Activated CD4-positive, alpha-beta memory T cell treated with anti-CD3 and anti-CD28 coated beads for 36 hours (primary cell): ENCODE results near the gene PSIP1. TPM values are rescaled to one million over a fixed set of nuclear protein-coding genes. Genes with fewer than 3 reads are reported as not detected.
"Not testable (repeated sequence)": the region's sequence is repeated elsewhere in the genome, so short reads cannot be mapped to it uniquely, and the experiment has no call there.

Experiments used
- CTCF ChIA-PET: fragments of 350-600 bp; sonication (Branson Sonifier 250); formaldehyde crosslinking; loops from one replicate; lab custom pipeline; 2021; ENCODE audit warnings: antibody characterized with exemption, inconsistent platforms; lab: Charles Lee
- POLR2A ChIA-PET: fragments of 350-600 bp; sonication (Branson Sonifier 250); formaldehyde crosslinking; loops from one replicate; lab custom pipeline; 2021; ENCODE audit warnings: antibody characterized with exemption; lab: Charles Lee
- DNase-seq: peaks from one replicate; pipeline ENCODE4 v3.0.0-alpha.2; 2020
- H3K27ac Mint-ChIP-seq: one replicate; pipeline ENCODE4 v1.8.0; 2021; ENCODE audit warnings: mixed read lengths
- H3K27me3 Mint-ChIP-seq: one replicate; pipeline ENCODE4 v1.8.0; 2021; ENCODE audit warnings: mixed read lengths
- H3K36me3 Mint-ChIP-seq: one replicate; pipeline ENCODE4 v1.8.0; 2021; ENCODE audit warnings: mixed read lengths
- H3K4me1 Mint-ChIP-seq: one replicate; pipeline ENCODE4 v1.8.0; 2021; ENCODE audit warnings: low read depth, mixed read lengths
- H3K4me3 Mint-ChIP-seq: one replicate; pipeline ENCODE4 v1.8.0; 2021; ENCODE audit warnings: mild to moderate bottlenecking, mixed read lengths
- H3K9me3 Mint-ChIP-seq: one replicate; pipeline ENCODE4 v1.8.0; 2021; ENCODE audit warnings: mixed read lengths
- intact Hi-C: fragments of 100-400 bp; cut with micrococcal nuclease; formaldehyde crosslinking; loops from one replicate; pipeline ENCODE4 v1.15.1; 2023
- total RNA-seq, 2 experiments: library from RNA; stranded (reverse); gene quantifications; one replicate each; pipeline ENCODE4 v1.2.3, GENCODE V29; 2021

PSIP1 gene
- total RNA-seq, 2 experiments from 2014 or later: 132 to 134 TPM

GRCh38 chr9:15469406-15469805, 41.4 kb downstream of the PSIP1 start:
- H3K4me3 Mint-ChIP-seq: no peak overlapping the region
- H3K27ac Mint-ChIP-seq: no peak overlapping the region
- POLR2A ChIA-PET: no interaction called here
- no peak for DNase-seq
- intact Hi-C loops: no loop called here
- H3K4me1 Mint-ChIP-seq: peaks cover 17% of the 10 kb centered on the region
- CTCF ChIA-PET: interaction anchor here (0.8 to 1.2 kb wide), 3 partner anchors 14 to 64 kb away, joined by 3 to 5 read pairs (median 5); no protein-coding TSS in a partner anchor
- H3K36me3 Mint-ChIP-seq: peaks cover 39% of the 10 kb centered on the region
- H3K9me3 Mint-ChIP-seq: no peaks in the 10 kb centered on the region
- H3K27me3 Mint-ChIP-seq: no peaks in the 10 kb centered on the region

- Mint-ChIP-seq H3K9me3 (no peaks in the 10 kb centered on the region), H3K4me1 (peaks cover 12% of the 10 kb centered on the region), H3K4me3 (no peak overlapping the region), H3K36me3 (peaks cover 38% of the 10 kb centered on the region), H3K27ac (no peak overlapping the region), H3K27me3 (no peaks in the 10 kb centered on the region)
- intact Hi-C loops: no loop called here
- CTCF ChIA-PET: interaction anchor here (1.3 kb wide), 1 partner anchor 65 kb away, joined by 4 read pairs; no protein-coding TSS in a partner anchor
- POLR2A ChIA-PET: no interaction called here
- DNase-seq: no peak
Observed at GRCh38 chr9:15468145-15468544, 42.6 kb downstream of the PSIP1 start.

- Mint-ChIP-seq H3K27ac (peak overlapping the region; percentile 9), H3K9me3 (no peaks in the 10 kb centered on the region), H3K4me3 (no peak overlapping the region), H3K36me3 (peaks cover 27% of the 10 kb centered on the region), H3K27me3 (no peaks in the 10 kb centered on the region), H3K4me1 (peaks cover 2% of the 10 kb centered on the region)
- ChIA-PET CTCF (no interaction called here), POLR2A (no interaction called here)
- DNase-seq: no peak
- intact Hi-C loops: no loop called here
Observed at GRCh38 chr9:15461601-15462000, 49.2 kb downstream of the PSIP1 start.

GRCh38 chr9:15461056-15461455, 49.7 kb downstream of the PSIP1 start:
- no peaks in the 10 kb centered on the region for H3K9me3 Mint-ChIP-seq
- CTCF ChIA-PET: no interaction called here

GRCh38 chr9:15453956-15454355, 56.8 kb downstream of the PSIP1 start:
- no peak for DNase-seq
- Mint-ChIP-seq H3K36me3 (peaks cover 11% of the 10 kb centered on the region), H3K27ac (no peak overlapping the region), H3K9me3 (no peaks in the 10 kb centered on the region), H3K27me3 (no peaks in the 10 kb centered on the region), H3K4me1 (no peaks in the 10 kb centered on the region), H3K4me3 (no peak overlapping the region)
- POLR2A ChIA-PET: no interaction called here
- intact Hi-C loops: no loop called here
- CTCF ChIA-PET: interaction anchor here (1.2 kb wide), 1 partner anchor 153 kb away, joined by 3 read pairs; no protein-coding TSS in a partner anchor

More at GRCh38 chr9:15461056-15461455, 49.7 kb downstream of the PSIP1 start:
- intact Hi-C loops: no loop called here
- POLR2A ChIA-PET: no interaction called here
- Mint-ChIP-seq H3K27ac (no peak overlapping the region), H3K4me3 (no peak overlapping the region), H3K36me3 (peaks cover 22% of the 10 kb centered on the region), H3K4me1 (no peaks in the 10 kb centered on the region), H3K27me3 (no peaks in the 10 kb centered on the region)
- DNase-seq: no peak

- H3K4me3 Mint-ChIP-seq: no peak overlapping the region
- H3K36me3 Mint-ChIP-seq: peaks cover 45% of the 10 kb centered on the region
- ChIA-PET CTCF (interaction anchor here (0.6 to 1.5 kb wide), 5 partner anchors 11 to 340 kb away, joined by 3 to 4 read pairs (median 3); no protein-coding TSS in a partner anchor), POLR2A (no interaction called here)
- no peak for DNase-seq
- H3K9me3 Mint-ChIP-seq: no peaks in the 10 kb centered on the region
- no peak overlapping the region for H3K27ac Mint-ChIP-seq
- peaks cover 5% of the 10 kb centered on the region for H3K4me1 Mint-ChIP-seq
- no peaks in the 10 kb centered on the region for H3K27me3 Mint-ChIP-seq
- intact Hi-C loops: no loop called here
Observed at GRCh38 chr9:15444141-15444540, 66.6 kb downstream of the PSIP1 start.

GRCh38 chr9:15442264-15442663, 68.5 kb downstream of the PSIP1 start:
- H3K4me3 Mint-ChIP-seq, H3K27me3 Mint-ChIP-seq, H3K9me3 Mint-ChIP-seq, intact Hi-C loops, CTCF ChIA-PET, DNase-seq, POLR2A ChIA-PET, H3K27ac Mint-ChIP-seq: not testable (repeated sequence)
- H3K36me3 Mint-ChIP-seq: peaks cover 45% of the 10 kb centered on the region
- H3K4me1 Mint-ChIP-seq: peaks cover 23% of the 10 kb centered on the region

GRCh38 chr9:15441841-15442240, 68.9 kb downstream of the PSIP1 start:
- CTCF ChIA-PET, DNase-seq, H3K27me3 Mint-ChIP-seq, H3K27ac Mint-ChIP-seq, H3K9me3 Mint-ChIP-seq, POLR2A ChIA-PET, H3K4me3 Mint-ChIP-seq, intact Hi-C loops: not testable (repeated sequence)
- peaks cover 44% of the 10 kb centered on the region for H3K36me3 Mint-ChIP-seq
- H3K4me1 Mint-ChIP-seq: peaks cover 23% of the 10 kb centered on the region

GRCh38 chr9:15438891-15439290, 71.9 kb downstream of the PSIP1 start:
- Mint-ChIP-seq H3K27ac (no peak overlapping the region), H3K9me3 (no peaks in the 10 kb centered on the region), H3K36me3 (peaks cover 54% of the 10 kb centered on the region), H3K4me3 (no peak overlapping the region), H3K4me1 (peaks cover 32% of the 10 kb centered on the region), H3K27me3 (no peaks in the 10 kb centered on the region)
- CTCF ChIA-PET: no interaction called here
- no peak for DNase-seq
- intact Hi-C loops: no loop called here
- POLR2A ChIA-PET: no interaction called here

- ChIA-PET CTCF (interaction anchor here (1.2 kb wide), 1 partner anchor 10 kb away, joined by 4 read pairs; no protein-coding TSS in a partner anchor), POLR2A (interaction anchor here (1.6 kb wide), 1 partner anchor 10 kb away, joined by 8 read pairs; no protein-coding TSS in a partner anchor)
- Mint-ChIP-seq H3K4me1 (peaks cover 50% of the 10 kb centered on the region), H3K9me3 (no peaks in the 10 kb centered on the region), H3K27me3 (no peaks in the 10 kb centered on the region), H3K36me3 (peaks cover 41% of the 10 kb centered on the region), H3K27ac (no peak overlapping the region), H3K4me3 (no peak overlapping the region)
- intact Hi-C loops: no loop called here
- no peak for DNase-seq
Observed at GRCh38 chr9:15433661-15434060, 77.1 kb downstream of the PSIP1 start.

- Mint-ChIP-seq H3K4me1 (peaks cover 48% of the 10 kb centered on the region), H3K27ac (no peak overlapping the region), H3K27me3 (no peaks in the 10 kb centered on the region), H3K4me3 (no peak overlapping the region), H3K9me3 (no peaks in the 10 kb centered on the region), H3K36me3 (peaks cover 39% of the 10 kb centered on the region)
- CTCF ChIA-PET: interaction anchor here (0.7 to 1.2 kb wide), 4 partner anchors 11 to 772 kb away, joined by 3 to 5 read pairs (median 4); no protein-coding TSS in a partner anchor
- DNase-seq: no peak
- intact Hi-C loops: no loop called here
- POLR2A ChIA-PET: interaction anchor here (1.6 kb wide), 1 partner anchor 10 kb away, joined by 8 read pairs; no protein-coding TSS in a partner anchor
Observed at GRCh38 chr9:15433191-15433590, 77.6 kb downstream of the PSIP1 start.

- DNase-seq: no peak
- no peaks in the 10 kb centered on the region for H3K9me3 Mint-ChIP-seq
- ChIA-PET CTCF (interaction anchor here (1.0 kb wide), 1 partner anchor 200 kb away, joined by 3 read pairs; no protein-coding TSS in a partner anchor), POLR2A (no interaction called here)
- H3K27me3 Mint-ChIP-seq: no peaks in the 10 kb centered on the region
- H3K4me3 Mint-ChIP-seq: no peak overlapping the region
- intact Hi-C loops: no loop called here
- H3K27ac Mint-ChIP-seq: no peak overlapping the region
- peaks cover 30% of the 10 kb centered on the region for H3K36me3 Mint-ChIP-seq
- H3K4me1 Mint-ChIP-seq: peaks cover 42% of the 10 kb centered on the region
Observed at GRCh38 chr9:15430920-15431844, 79.6 kb downstream of the PSIP1 start.
